MM.1S (cell line): ENCODE data around the gene ADD2.

Experiments
- CTCF ChIP-seq: fragments of 300-600 bp; sonication (generic); IDR thresholded peaks from 2 replicates; pipeline ENCODE4 v1.5.1; 2016; ENCODE audit warnings: antibody characterized with exemption, low read length, mixed read lengths
- EZH2 ChIP-seq: fragments of 300-600 bp; sonication (generic); optimal IDR thresholded peaks from 2 replicates; pipeline ENCODE3; 2017; ENCODE audit warnings: low read depth, mild to moderate bottlenecking, antibody characterized with exemption, low read length, mixed read lengths
- EZH2phosphoT487 ChIP-seq: fragments of 300-600 bp; sonication (generic); IDR thresholded peaks from 2 replicates; pipeline ENCODE4 v1.6.1; 2018; ENCODE audit warnings: antibody characterized with exemption, low read length

GRCh38 chr2:70757360-70757759 is 10.6 kb downstream of the ADD2 start:
- no peak for TF ChIP-seq CTCF
- TF ChIP-seq EZH2 = no peak
- no peak for TF ChIP-seq EZH2phosphoT487
